T-cell (primary cell): ENCODE data around the gene C11orf54. TPM values are rescaled to one million over a fixed set of nuclear protein-coding genes. Genes with fewer than 3 reads are reported as not detected.

Experiments used
- ATAC-seq, 4 experiments: fragments of 200-7000 bp in 3 of 4; fragments of 150-1000 bp in 1 of 4; cut with Tn5 transposase; replicated peaks in 1 of 4; 1 replicate in 3 of 4; 2 replicates in 1 of 4; pipeline ENCODE4 v1.10.0; 2021; ENCODE audit warnings: moderate library complexity in 3 of 4, mild to moderate bottlenecking in 2 of 4, moderate number of reproducible peaks in 1 of 4
- CTCF ChIA-PET, 2 donors: fragments of 300-600 bp; sonication (Branson Sonifier 250); formaldehyde crosslinking; loops; one replicate each; lab custom pipeline; 2022; ENCODE audit warnings: antibody characterized with exemption in 2 of 2; lab: Charles Lee
- POLR2A ChIA-PET, 2 donors: fragments of 300-600 bp; sonication (Branson Sonifier 250); formaldehyde crosslinking; loops; one replicate each; lab custom pipeline; 2022; ENCODE audit warnings: antibody characterized with exemption in 2 of 2; lab: Charles Lee
- DNase-seq, 35 experiments: peaks; one replicate each; pipeline versions ENCODE4 v3.0.0 to v3.0.0-alpha.2; 2013 to 2023
- H3K27ac ChIP-seq: one replicate; pipeline ENCODE4 v1.5.1; 2013; ENCODE audit warnings: low read length
- H3K27me3 ChIP-seq, 2 experiments: replicated peaks in 1 of 2; 1 replicate in 1 of 2; 2 replicates in 1 of 2; pipeline versions ENCODE4 v1.6.1 to v1.7.0; 2013; ENCODE audit warnings: low read length in 1 of 2, mixed read lengths in 1 of 2; ENCODE audit not compliant: control insufficient read depth in 2 of 2, insufficient read depth in 2 of 2; ENCODE audit errors: extremely low read depth in 1 of 2
- H3K36me3 ChIP-seq, 2 donors: 1 replicate in 1 of 2; 2 replicates in 1 of 2; pipeline versions ENCODE4 v1.6.1 to v1.7.0; 2013; ENCODE audit warnings: low read length in 1 of 2; ENCODE audit not compliant: control insufficient read depth in 2 of 2, insufficient read depth in 1 of 2; ENCODE audit errors: extremely low read depth in 1 of 2
- H3K4me1 ChIP-seq, 2 experiments: 1 replicate in 1 of 2; 2 replicates in 1 of 2; pipeline versions ENCODE4 v1.6.1 to v1.7.0; 2013; ENCODE audit warnings: low read length in 2 of 2, mixed read lengths in 1 of 2; ENCODE audit not compliant: insufficient read depth in 2 of 2, control insufficient read depth in 1 of 2; ENCODE audit errors: extremely low read depth in 1 of 2
- H3K4me3 ChIP-seq, 2 donors: 1 replicate in 1 of 2; 2 replicates in 1 of 2; pipeline versions ENCODE4 v1.5.1 to v1.7.0; 2013; ENCODE audit warnings: mild to moderate bottlenecking in 2 of 2, low read length in 1 of 2, moderate library complexity in 1 of 2; ENCODE audit not compliant: control insufficient read depth in 1 of 2; ENCODE audit errors: extremely low read depth in 1 of 2
- H3K9me3 ChIP-seq: 2 replicates; pipeline ENCODE4 v1.7.0; 2013
- H3K27ac Mint-ChIP-seq, 2 donors: one replicate each; pipeline ENCODE4 v1.8.0; 2020 to 2021; ENCODE audit warnings: mild to moderate bottlenecking in 2 of 2, mixed read lengths in 2 of 2
- H3K27me3 Mint-ChIP-seq, 2 donors: one replicate each; pipeline ENCODE4 v1.8.0; 2021 to 2022; ENCODE audit warnings: mixed read lengths in 2 of 2
- H3K36me3 Mint-ChIP-seq: one replicate; pipeline ENCODE4 v1.8.0; 2021; ENCODE audit warnings: mixed read lengths
- H3K4me1 Mint-ChIP-seq, 3 donors: one replicate each; pipeline ENCODE4 v1.8.0; 2020 to 2022; ENCODE audit warnings: mixed read lengths in 3 of 3, mild to moderate bottlenecking in 1 of 3
- H3K4me3 Mint-ChIP-seq, 3 donors: one replicate each; pipeline ENCODE4 v1.8.0; 2020 to 2022; ENCODE audit warnings: mild to moderate bottlenecking in 3 of 3, mixed read lengths in 3 of 3, moderate library complexity in 3 of 3
- H3K9me3 Mint-ChIP-seq, 3 donors: one replicate each; pipeline ENCODE4 v1.8.0; 2020 to 2022; ENCODE audit warnings: mixed read lengths in 3 of 3
- WGBS: methylation state at CpG from one replicate; pipeline ENCODE4 v1.1.5; 2013; ENCODE audit warnings: missing lambda C conversion rate; ENCODE audit not compliant: insufficient coverage; 5-methylcytosine and 5-hydroxymethylcytosine counted together
- total RNA-seq, 35 experiments: library from RNA in 6 of 35; stranded (reverse) in 6 of 35; fragments of 120-200 nt in 1 of 35; gene quantifications; one replicate each; pipeline versions ENCODE4 v1.2.1 to v1.2.4 and lab custom pipeline; 2013 to 2026

The C11orf54 gene
- total RNA-seq, 5 donors from 2014 or later (not counting 1 experiment from before 2014, with no cell fraction given): 15.3 to 30.8 (median 27.4) TPM

DNA sequence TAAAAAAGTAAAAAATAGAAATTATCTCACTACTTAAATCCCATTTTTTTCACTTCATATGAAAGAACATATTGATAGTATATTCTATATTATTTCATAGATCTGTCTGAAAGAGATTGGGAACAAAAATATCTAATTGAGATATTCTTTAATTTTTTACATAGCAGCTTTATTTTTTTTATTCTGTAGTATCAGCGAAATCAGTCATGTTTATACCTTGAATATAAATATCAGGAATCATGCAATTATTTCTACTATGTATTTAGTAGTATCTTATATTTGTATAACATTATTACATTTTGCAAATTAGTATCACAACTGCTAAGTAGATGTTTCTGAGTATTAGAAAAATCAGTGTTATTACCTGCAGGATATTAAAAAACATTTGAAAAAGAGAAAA is 20.4 kb downstream of the C11orf54 start:
- WGBS: no CpG with 5 or more reads among the region's 1 CpG
- Histone ChIP-seq H3K27ac (no peak overlapping the region), H3K9me3 (no peaks in the 10 kb centered on the region), H3K36me3 (peaks cover 12 to 41% of the 10 kb centered on the region in 2 donors), H3K4me3 (no peak overlapping the region), H3K27me3 (no peaks in the 10 kb centered on the region), H3K4me1 (no peaks in the 10 kb centered on the region)
- Mint-ChIP-seq H3K9me3 (peaks cover 0 to under 1% (median 0%) of the 10 kb centered on the region in 3 donors), H3K4me3 (no peak overlapping the region), H3K27me3 (no peaks in the 10 kb centered on the region), H3K36me3 (peaks cover 41% of the 10 kb centered on the region), H3K27ac (no peak overlapping the region), H3K4me1 (no peaks in the 10 kb centered on the region)
- DNase-seq: no peak
- POLR2A ChIA-PET: interaction anchor here in 1 of 2 donors (1.0 kb wide), 1 partner anchor 21 kb away, joined by 3 read pairs; no protein-coding TSS in a partner anchor
- ATAC-seq: no peak
- CTCF ChIA-PET: interaction anchor here in 1 of 2 donors (0.9 kb wide), 1 partner anchor 22 kb away, joined by 3 read pairs; the partner anchor contains the start of gene MED17

DNA sequence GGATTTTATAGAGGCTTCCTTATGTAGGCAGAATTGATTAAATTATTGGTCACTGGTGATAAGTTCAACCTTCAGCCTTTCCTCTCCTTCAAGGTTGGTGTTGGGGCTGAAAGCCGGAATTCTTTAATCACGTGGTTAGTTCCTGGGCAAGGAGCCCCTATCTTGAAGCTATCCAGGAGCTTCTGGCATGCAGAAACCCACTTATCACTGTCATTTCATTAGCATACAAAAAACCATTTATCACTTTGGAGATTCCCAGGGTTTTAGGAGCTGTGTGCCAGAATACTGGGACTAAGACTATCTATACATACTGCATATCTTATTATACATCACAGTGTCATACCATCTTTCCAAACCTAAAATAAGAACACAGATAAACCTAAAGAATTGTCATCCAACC is 24.1 kb downstream of the C11orf54 start:
- Histone ChIP-seq H3K4me3 (no peak overlapping the region), H3K9me3 (no peaks in the 10 kb centered on the region), H3K27ac (no peak overlapping the region), H3K36me3 (peaks cover 0 to 14% of the 10 kb centered on the region in 2 donors), H3K27me3 (no peaks in the 10 kb centered on the region), H3K4me1 (no peaks in the 10 kb centered on the region)
- Mint-ChIP-seq H3K9me3 (peaks cover 0 to 2% (median 0%) of the 10 kb centered on the region in 3 donors), H3K4me1 (no peaks in the 10 kb centered on the region), H3K4me3 (no peak overlapping the region), H3K27ac (no peak overlapping the region), H3K36me3 (peaks cover 18% of the 10 kb centered on the region), H3K27me3 (no peaks in the 10 kb centered on the region)
- POLR2A ChIA-PET: interaction anchor here in 1 of 2 donors (0.5 kb wide), 1 partner anchor 15 kb away, joined by 3 read pairs; no protein-coding TSS in a partner anchor
- DNase-seq (no peak), ATAC-seq (no peak)
- CTCF ChIA-PET: interaction anchor here in 1 of 2 donors (0.6 kb wide), 1 partner anchor 10 kb away, joined by 4 read pairs; no protein-coding TSS in a partner anchor
- no CpG with 5 or more reads among the region's 2 CpGs for WGBS

DNA sequence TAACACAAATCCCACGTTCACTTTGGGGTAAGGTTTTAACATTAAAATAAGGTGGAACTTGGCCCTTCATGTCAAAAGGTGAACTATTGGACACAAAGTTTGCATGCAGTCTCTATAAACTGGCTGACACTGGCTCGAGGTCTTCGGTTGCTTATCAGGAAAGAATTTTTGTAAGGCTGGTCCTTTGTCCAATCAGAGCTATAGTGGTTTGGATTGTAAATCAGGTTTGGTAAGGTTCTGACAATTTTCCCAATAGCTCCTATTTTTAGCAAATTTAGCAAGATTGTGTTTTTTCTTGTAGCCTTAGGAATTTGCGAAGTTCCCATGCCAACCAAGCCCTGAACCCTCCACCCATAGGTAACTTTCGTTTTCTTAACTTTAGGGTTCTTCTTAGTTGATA is 25.0 kb downstream of the C11orf54 start:
- ChIA-PET POLR2A (interaction anchor here in 1 of 2 donors (0.6 kb wide), 1 partner anchor 14 kb away, joined by 3 read pairs; no protein-coding TSS in a partner anchor), CTCF (no interaction called here)
- no peak for DNase-seq
- H3K36me3 Mint-ChIP-seq: peaks cover 16% of the 10 kb centered on the region
- WGBS: 83% methylated on average over 1 of the region's 5 CpGs
- Histone ChIP-seq H3K36me3 (peaks cover 0 to 10% of the 10 kb centered on the region in 2 donors), H3K27ac (no peak overlapping the region), H3K4me1 (no peaks in the 10 kb centered on the region), H3K4me3 (no peak overlapping the region), H3K27me3 (no peaks in the 10 kb centered on the region), H3K9me3 (no peaks in the 10 kb centered on the region)
- H3K9me3 Mint-ChIP-seq: peaks cover 0 to 2% (median 0%) of the 10 kb centered on the region in 3 donors
- H3K4me1 Mint-ChIP-seq: no peaks in the 10 kb centered on the region
- no peak for ATAC-seq
- no peak overlapping the region for H3K4me3 Mint-ChIP-seq
- no peak overlapping the region for H3K27ac Mint-ChIP-seq
- H3K27me3 Mint-ChIP-seq: no peaks in the 10 kb centered on the region

DNA sequence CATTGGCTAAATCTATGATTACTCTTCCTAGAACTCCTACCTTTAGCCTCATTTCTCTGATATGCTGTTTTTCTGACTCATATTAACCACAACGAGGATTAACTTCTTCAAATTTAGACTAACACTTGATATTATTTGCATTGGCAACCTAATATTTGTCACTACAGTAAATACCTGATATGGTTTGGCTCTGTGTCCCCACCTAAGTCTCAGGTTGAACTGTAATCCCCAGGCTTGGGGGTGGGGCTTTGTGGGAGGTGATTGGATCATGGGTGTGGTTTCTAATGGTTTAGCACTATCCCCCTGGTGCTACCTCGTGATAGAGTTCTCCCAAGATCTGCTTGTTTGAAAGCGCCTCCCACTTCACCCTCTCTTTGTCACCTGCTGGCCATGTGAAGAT is 25.5 kb downstream of the C11orf54 start:
- Histone ChIP-seq H3K4me3 (no peak overlapping the region), H3K4me1 (no peaks in the 10 kb centered on the region), H3K27ac (no peak overlapping the region), H3K27me3 (no peaks in the 10 kb centered on the region), H3K9me3 (no peaks in the 10 kb centered on the region), H3K36me3 (peaks cover 0 to 8% of the 10 kb centered on the region in 2 donors)
- no peak for DNase-seq
- H3K27ac Mint-ChIP-seq: no peak overlapping the region
- H3K27me3 Mint-ChIP-seq: no peaks in the 10 kb centered on the region
- no peak overlapping the region for H3K4me3 Mint-ChIP-seq
- peaks cover 0 to 2% (median 0%) of the 10 kb centered on the region in 3 donors for H3K9me3 Mint-ChIP-seq
- ChIA-PET CTCF (no interaction called here), POLR2A (interaction anchor here (0.6 kb wide), 2 partner anchors 14 to 25 kb away, joined by 3 to 4 read pairs; partner anchors contain the start of genes C11orf54 (in 1 of the 2) and TAF1D (in 1 of the 2))
- WGBS: no CpG with 5 or more reads among the region's 3 CpGs
- H3K36me3 Mint-ChIP-seq: peaks cover 19% of the 10 kb centered on the region
- H3K4me1 Mint-ChIP-seq: no peaks in the 10 kb centered on the region
- no peak for ATAC-seq

DNA sequence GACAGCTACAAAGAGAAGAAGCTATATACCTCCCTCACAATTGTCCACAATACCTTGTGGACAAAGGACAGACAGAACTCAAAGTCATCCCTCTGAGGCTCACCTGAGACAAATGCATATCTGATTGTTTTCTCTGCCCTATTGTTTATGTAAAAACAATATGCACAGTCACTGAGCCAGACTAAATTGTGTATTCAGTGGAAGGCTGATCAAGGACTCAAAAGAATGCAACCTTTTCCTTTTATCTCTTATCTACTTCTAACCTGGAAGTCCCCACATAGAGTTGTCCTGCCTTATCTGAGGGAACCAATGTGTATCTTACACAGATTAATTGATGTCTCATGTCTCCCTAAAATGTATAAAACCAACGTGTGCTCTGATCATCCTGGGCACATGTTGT is 28.7 kb downstream of the C11orf54 start:
- POLR2A ChIA-PET: no interaction called here
- no peaks in the 10 kb centered on the region for H3K4me1 Mint-ChIP-seq
- no peaks in the 10 kb centered on the region for H3K9me3 ChIP-seq
- no peak overlapping the region for H3K27ac ChIP-seq
- ATAC-seq (no peak), DNase-seq (no peak)
- CTCF ChIA-PET: interaction anchor here in 1 of 2 donors (1.5 kb wide), 1 partner anchor 10 kb away, joined by 3 read pairs; no protein-coding TSS in a partner anchor
- H3K4me3 ChIP-seq: no peak overlapping the region
- no peaks in the 10 kb centered on the region for H3K27me3 ChIP-seq
- no peak overlapping the region for H3K4me3 Mint-ChIP-seq
- H3K4me1 ChIP-seq: no peaks in the 10 kb centered on the region
- H3K36me3 Mint-ChIP-seq: peaks cover 6% of the 10 kb centered on the region
- WGBS: 69% methylated on average over 1 of the region's 1 CpG
- peaks cover 0 to 2% (median 0%) of the 10 kb centered on the region in 3 donors for H3K9me3 Mint-ChIP-seq
- no peak overlapping the region for H3K27ac Mint-ChIP-seq
- H3K27me3 Mint-ChIP-seq: no peaks in the 10 kb centered on the region
- peaks cover 0 to 3% of the 10 kb centered on the region in 2 donors for H3K36me3 ChIP-seq

DNA sequence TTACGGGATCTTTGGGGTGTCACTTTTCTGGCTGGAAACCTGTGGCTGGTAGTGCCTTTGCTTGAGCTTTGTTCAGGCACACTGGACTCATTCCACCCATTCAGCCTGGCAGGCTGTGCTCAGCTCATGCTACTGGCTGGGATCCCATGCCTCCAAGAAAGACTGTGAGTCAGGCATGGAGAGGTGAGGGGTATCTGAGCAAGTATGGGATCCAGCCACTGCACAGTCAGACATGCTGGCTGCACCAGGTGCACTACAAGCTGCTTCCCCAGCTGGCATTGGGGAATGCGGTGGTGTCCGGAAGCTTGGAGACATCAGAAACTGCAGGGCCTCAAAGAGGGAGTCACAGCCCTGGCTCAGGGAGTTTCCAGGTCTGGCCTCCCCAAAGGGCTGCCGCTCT is 30.7 kb downstream of the C11orf54 start:
- DNase-seq: no peak
- no peak overlapping the region for H3K27ac ChIP-seq
- peaks cover 4% of the 10 kb centered on the region for H3K36me3 Mint-ChIP-seq
- H3K4me3 ChIP-seq: no peak overlapping the region
- no peaks in the 10 kb centered on the region for H3K4me1 ChIP-seq
- H3K27me3 Mint-ChIP-seq: no peaks in the 10 kb centered on the region
- H3K27ac Mint-ChIP-seq: no peak overlapping the region
- H3K27me3 ChIP-seq: no peaks in the 10 kb centered on the region
- no peaks in the 10 kb centered on the region for H3K9me3 Mint-ChIP-seq
- H3K4me1 Mint-ChIP-seq: no peaks in the 10 kb centered on the region
- H3K9me3 ChIP-seq: no peaks in the 10 kb centered on the region
- peaks cover 0 to 3% of the 10 kb centered on the region in 2 donors for H3K36me3 ChIP-seq
- no peak for ATAC-seq
- no peak overlapping the region for H3K4me3 Mint-ChIP-seq
- POLR2A ChIA-PET: no interaction called here
- 97% methylated on average over 3 of the region's 4 CpGs for WGBS
- CTCF ChIA-PET: no interaction called here
